Fibroblast of gingiva (primary cell): ENCODE measurements around the gene SNX9.

Experiments used
- DNase-seq: peaks from one replicate; pipeline ENCODE4 v3.0.0-alpha.2; 2011; ENCODE audit warnings: low read depth

Gene SNX9

DNA sequence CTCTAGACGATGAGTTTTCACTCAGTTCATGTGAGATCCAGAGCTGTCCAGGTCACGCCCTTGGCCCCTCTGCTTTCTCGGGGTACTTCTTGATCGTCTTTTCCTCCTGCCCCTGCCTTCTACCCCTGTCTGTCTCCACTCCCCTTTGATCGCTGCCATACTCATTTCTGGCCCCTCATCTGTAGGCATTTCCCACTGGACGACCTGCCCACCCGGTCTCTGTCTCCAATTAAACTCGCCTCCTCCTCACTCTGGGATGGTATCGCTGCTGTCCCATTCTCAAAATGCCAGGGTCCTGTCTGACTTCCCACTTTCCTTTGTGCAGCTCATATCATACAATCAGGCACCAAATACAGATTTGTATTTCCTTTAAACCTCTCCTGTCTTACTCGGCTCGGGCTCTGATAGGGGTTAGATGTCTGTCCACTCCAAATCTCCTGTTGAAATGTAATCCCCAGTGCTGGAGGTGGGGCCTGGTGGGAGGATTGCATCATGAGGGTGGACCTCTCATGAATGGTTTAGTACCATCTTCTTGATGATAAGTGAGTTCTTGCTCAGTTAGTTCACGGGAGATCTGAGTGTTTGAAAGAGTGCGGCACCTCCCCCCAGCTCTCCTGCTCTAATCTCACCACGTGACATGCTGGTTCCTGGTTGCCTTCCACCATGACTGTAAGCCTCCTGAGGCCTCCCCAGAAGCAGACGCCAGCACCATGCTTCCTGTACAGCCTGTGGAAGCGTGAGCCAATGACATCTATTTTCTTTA, 155.2 kb downstream of the SNX9 start:
- DNase-seq: no peak

DNA sequence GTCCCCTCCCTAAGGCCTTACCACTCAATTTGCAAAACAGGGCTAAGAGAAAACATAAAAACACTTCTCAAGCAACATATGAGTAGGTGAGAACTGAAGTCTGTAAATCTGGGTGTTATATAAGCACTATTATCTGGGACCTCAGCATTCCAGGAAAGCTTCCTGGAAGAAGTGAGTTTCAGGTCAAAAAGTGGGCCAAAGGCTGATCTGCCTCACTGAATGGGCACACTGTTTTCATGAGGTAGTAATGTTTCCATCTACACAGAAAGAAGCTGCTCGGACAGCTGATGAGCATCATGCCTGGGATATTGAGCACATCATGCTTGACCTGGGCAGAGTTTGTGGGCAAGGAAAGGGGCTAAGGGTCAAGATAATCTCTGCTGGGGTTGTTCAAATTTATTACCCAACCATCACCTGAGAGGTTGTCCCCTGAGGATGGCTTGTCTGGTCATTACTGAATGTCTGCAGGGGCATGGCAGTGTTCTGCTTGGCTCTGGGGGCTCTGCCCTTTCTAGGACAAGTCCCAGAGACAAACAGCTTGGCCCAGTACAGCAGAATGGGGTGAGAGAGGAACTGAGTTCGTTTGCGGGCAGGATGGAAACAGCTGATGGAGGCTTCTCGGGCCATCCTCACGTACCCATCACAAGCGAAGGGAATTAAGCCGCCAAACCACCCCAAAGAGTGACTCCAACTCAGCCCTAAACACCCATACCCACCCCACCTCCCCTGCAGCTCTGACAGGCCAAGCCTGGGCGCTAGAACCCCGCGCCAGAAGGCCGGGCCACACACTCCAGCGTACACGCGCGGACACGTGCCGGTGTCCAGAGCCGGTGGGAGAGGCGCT, 157.5 kb downstream of the SNX9 start:
- no peak for DNase-seq

DNA sequence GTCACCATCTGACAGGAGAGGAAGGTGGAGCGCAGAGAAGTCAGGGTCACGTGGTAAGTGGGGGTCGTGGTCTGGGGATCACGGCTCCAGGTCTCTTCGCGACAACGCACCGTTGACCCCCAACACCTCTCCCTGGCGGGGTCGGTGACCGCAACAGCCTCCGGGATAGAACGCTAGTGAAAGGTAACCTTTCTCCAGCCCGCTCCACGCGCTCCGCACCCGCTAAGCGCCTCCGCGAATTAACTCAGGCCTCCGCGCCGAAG, 158.0 kb downstream of the SNX9 start:
- no peak for DNase-seq

- DNase-seq: peak; percentile 64
Observed at GRCh38 chr6:157981395-157982101, 158.5 kb downstream of the SNX9 start, which contains the start of gene SYNJ2. Gene SYNJ2, plus strand, starts transcription at chr6:157981863. Its CDS starts 99 bp downstream, at chr6:157981962.

DNA sequence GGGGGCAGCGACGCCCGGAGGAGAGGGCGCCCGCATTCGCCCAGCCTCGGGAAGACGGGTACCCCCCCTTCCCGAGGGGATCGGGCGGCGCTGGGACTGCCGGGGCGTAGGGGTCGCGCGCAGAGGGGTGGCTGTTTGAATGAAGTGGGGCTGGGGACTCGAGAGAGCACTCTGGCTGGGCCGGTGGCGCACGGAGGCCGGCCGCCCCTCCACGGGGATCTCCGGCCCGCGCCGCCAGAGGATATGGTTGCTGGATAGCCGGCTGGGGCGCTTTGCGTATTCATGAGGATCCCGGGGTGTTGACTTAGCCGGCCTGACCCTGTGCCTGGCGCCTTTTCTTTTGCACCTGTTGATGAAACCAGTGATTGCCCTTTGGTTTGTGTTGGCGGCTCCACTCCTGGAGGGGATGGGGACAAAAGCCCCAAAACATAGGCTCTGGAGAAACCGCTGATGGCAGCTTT, 159.1 kb downstream of the SNX9 start:
- DNase-seq: no peak

DNA sequence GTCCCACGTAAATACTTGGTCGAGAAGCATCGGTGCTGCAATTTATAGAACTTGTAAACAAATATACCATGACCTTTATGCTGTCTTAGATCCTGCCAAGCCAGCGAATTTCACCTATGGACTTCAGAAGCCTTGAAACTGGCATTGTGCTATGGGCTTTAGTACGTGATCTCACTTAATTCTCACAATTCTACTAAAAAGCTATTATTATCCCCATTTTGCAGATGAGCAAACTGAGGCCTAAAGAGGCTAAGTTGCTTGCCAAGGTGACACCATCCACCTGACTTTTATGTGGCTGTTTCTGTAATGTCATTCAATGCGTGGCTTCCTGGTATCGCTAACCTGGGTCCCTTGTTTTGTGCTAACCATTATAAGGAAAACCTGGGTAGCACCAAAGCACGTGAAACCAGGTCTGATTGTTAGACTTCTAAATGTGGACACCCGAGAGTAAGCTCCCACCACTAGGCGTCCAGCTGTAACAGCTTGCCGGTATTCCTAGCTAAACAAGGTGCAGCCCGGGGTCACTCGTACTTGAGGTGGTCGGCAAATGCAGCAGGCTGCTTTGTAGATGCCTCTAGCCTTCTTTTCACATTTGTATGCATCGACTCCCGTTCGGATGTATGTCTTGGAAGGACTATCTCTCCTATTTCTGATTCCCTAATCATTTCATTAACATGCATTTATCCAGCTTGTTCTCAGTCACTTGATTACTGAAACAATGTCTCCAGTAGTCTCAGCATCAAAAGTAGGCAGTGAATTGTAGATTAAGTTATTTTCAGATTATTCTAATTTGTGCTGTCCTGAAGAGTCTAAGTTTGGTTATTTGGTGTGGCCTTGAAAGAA, 159.7 kb downstream of the SNX9 start:
- peak; percentile 34 for DNase-seq

DNA sequence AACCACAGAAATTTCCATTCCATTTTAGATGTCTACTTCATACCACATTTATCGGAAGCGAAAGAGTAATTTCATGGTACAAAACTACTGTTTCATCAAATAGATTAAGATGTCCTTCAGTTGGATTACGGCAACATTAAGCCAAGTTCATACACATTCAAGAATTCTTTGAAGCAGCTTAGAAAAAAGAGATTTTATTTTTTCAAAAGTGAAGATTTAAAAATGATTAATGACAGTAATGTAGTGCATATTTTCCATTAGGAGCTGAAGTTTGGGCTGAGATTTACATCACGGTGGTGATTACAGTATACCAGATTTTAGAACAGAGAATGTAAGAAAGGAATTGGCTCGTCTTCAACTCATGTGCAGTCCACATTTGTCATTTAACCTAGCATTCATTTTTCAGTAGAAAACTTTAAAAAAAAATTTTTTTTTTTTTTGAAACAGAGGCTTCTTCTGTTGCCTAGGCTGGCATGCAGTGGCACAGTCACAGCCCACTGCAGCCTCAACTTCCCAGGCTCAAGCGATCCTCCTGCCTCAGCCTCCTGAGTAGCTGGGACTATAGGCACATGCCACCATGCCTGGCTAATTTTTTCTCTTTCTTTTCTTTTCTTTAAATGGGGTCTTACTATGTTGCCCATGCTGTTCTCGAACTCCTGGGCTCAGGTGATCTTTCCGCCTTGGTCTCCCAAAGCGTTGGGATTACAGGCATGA, 160.5 kb downstream of the SNX9 start:
- DNase-seq: peak; percentile 38

DNA sequence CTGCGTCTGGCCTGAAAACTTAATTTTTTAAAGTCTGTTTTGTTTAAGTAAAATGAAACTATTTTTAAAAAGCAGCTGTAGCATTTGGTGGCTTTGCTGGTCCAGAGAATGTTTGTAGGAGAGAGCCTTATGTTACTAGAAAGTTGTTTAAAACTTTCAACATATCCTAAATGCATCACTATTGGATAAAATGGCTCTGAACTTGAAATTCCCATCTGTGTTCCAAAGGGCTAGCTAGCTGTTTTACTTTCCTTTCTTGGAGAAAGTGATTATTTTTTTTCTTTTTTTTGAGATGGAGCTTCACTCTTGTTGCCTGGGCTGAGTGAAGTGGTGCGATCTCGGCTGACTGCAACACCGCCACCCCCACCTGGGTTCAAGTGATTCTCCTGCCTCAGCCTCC, 161.1 kb downstream of the SNX9 start:
- DNase-seq: no peak

- no peak for DNase-seq
Observed at GRCh38 chr6:157984686-157985225, 161.7 kb downstream of the SNX9 start.

- peak; percentile 36 for DNase-seq
Observed at GRCh38 chr6:157985378-157986155, 162.5 kb downstream of the SNX9 start.

DNA sequence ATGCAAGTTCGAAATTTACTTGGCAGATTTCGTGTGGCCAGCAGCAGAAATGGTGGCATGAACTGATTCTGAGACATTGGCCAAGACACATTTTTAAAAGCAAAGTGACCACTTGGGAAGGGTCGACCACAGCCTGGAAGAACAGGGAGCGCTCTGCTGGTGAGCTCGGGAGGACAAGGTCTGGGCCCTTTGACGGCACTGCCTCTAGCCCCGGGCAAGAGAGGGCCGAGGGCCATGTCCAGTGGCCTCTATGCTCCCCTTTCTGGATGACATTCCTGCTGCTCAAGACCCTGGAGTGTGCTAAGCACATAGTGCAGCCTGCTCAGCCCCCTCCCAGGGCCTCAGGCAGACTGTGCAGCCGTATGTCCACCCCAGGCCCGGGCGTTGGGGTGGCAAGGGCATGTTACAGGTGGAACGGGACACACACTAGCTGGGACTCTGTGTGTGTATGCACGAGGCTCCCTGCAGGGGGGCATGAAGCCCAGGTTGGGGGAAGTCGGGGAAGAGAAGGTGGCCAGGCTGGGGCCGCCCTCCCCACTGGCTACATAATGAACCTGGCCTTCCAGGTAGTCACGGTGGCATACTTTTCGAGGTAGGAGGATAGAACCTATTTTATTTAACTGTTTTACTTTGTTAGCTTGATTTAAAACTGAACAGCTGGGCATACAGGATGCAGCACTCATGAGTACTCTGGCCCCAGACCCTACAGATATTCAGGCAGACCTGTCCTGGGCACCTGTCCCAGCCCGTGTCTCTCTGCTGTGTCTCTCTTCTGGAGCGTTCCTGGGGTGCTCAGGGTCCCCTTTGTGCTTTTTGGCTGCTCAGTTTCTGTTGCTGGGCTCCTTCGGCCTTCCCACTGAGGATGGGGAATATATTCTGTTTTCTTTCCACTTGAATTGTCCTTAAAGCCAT, 165.0 kb downstream of the SNX9 start:
- DNase-seq: no peak

- no peak for DNase-seq
Observed at GRCh38 chr6:157988700-157989063, 165.6 kb downstream of the SNX9 start.

GRCh38 chr6:157989541-157990289, 166.7 kb downstream of the SNX9 start:
- peak; percentile 38 for DNase-seq

GRCh38 chr6:157990321-157991066, 167.4 kb downstream of the SNX9 start:
- DNase-seq: no peak

- DNase-seq: no peak
Observed at GRCh38 chr6:157991067-157991432, 168.0 kb downstream of the SNX9 start.

DNA sequence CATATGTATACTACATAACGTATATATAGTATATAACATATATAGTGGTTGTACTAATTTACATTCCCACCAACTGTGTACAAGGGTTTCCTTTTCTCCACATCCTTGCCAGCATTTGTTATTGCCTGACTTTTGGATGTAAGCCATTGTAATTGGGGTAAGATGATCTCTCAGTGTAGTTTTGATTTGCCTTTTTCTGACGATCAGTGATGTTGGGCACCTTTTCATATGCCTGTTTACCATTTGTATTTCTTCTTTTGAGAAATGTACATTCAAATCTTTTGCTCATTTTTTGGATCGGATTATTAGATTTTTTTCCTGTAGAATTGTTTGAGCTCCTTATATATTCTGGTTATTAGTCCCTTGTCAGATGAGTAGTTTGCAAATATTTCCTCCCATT, 170.0 kb downstream of the SNX9 start:
- DNase-seq: no peak

- DNase-seq: no peak
Observed at GRCh38 chr6:157994125-157994795, 171.2 kb downstream of the SNX9 start.
